Measurements from ENCODE around the gene ZBTB20.

ZBTB20 gene

GRCh38 chr3:114756506-114757279 is 390.4 kb downstream of the ZBTB20 start:
- H3K9me2 ChIP-seq (replicated peaks; ENCODE audit: control insufficient read depth, low read length), result no peaks in the 10 kb centered on the region
- TF ChIP-seq EZH2phosphoT487 (IDR thresholded peaks at IDR 0.05; ENCODE audit: borderline replicate concordance, low read length) (no peak), CTCF (IDR thresholded peaks at IDR 0.05; ENCODE audit: low read depth, low read length, poor library complexity, severe bottlenecking) (no peak)
- no peak overlapping the region for H3K4me3 ChIP-seq (ENCODE audit: low read length)
- H3K9me3 ChIP-seq (ENCODE audit: control insufficient read depth, insufficient read depth, low read length), result no peaks in the 10 kb centered on the region
- H3F3A ChIP-seq (ENCODE audit: control insufficient read depth, insufficient read depth), result no peaks in the 10 kb centered on the region
- H3K4me2 ChIP-seq (ENCODE audit: low read length), result no peak overlapping the region
- H3K36me3 ChIP-seq (ENCODE audit: control insufficient read depth, low read length), result no peaks in the 10 kb centered on the region
- no peaks in the 10 kb centered on the region for H3K79me2 ChIP-seq (ENCODE audit: control insufficient read depth, low read length)
- peaks cover 5% of the 10 kb centered on the region; the same call in 1 of the 2 replicates for H3K4me1 ChIP-seq (ENCODE audit: control insufficient read depth, low read length)
- H4K20me1 ChIP-seq (ENCODE audit: control insufficient read depth, insufficient read depth, low read depth, low read length), result no peaks in the 10 kb centered on the region
- H3K27me3 ChIP-seq (ENCODE audit: control insufficient read depth, low read length), result no peaks in the 10 kb centered on the region
- H3K27ac ChIP-seq (ENCODE audit: low read depth, low read length), result no peak overlapping the region

- no peaks in the 10 kb centered on the region for H3K36me3 ChIP-seq (ENCODE audit: control insufficient read depth, low read length)
- no peak overlapping the region for H3K4me2 ChIP-seq (ENCODE audit: low read length)
- no peaks in the 10 kb centered on the region for H3K9me3 ChIP-seq (ENCODE audit: control insufficient read depth, insufficient read depth, low read length)
- H3F3A ChIP-seq (ENCODE audit: control insufficient read depth, insufficient read depth), result no peaks in the 10 kb centered on the region
- no peaks in the 10 kb centered on the region for H4K20me1 ChIP-seq (ENCODE audit: control insufficient read depth, insufficient read depth, low read depth, low read length)
- no peak overlapping the region for H3K27ac ChIP-seq (ENCODE audit: low read depth, low read length)
- no peaks in the 10 kb centered on the region for H3K4me1 ChIP-seq (ENCODE audit: control insufficient read depth, low read length)
- H3K27me3 ChIP-seq (ENCODE audit: control insufficient read depth, low read length), result no peaks in the 10 kb centered on the region
- H3K4me3 ChIP-seq (ENCODE audit: low read length), result no peak overlapping the region
- H3K79me2 ChIP-seq (ENCODE audit: control insufficient read depth, low read length), result no peaks in the 10 kb centered on the region
- H3K9me2 ChIP-seq (replicated peaks; ENCODE audit: control insufficient read depth, low read length), result no peaks in the 10 kb centered on the region
- TF ChIP-seq EZH2phosphoT487 (IDR thresholded peaks at IDR 0.05; ENCODE audit: borderline replicate concordance, low read length) (no peak), CTCF (IDR thresholded peaks at IDR 0.05; ENCODE audit: low read depth, low read length, poor library complexity, severe bottlenecking) (no peak)
These were observed 400.6 kb downstream of the ZBTB20 start for GRCh38 chr3:114746502-114746901.

GRCh38 chr3:114745322-114746240 is 401.5 kb downstream of the ZBTB20 start:
- Histone ChIP-seq H3K9me2 (replicated peaks; ENCODE audit: control insufficient read depth, low read length) (no peaks in the 10 kb centered on the region; the same call in 1 of the 2 replicates), H3K9me3 (ENCODE audit: control insufficient read depth, insufficient read depth, low read length) (no peaks in the 10 kb centered on the region), H3K27me3 (ENCODE audit: control insufficient read depth, low read length) (no peaks in the 10 kb centered on the region), H3K27ac (ENCODE audit: low read depth, low read length) (no peak overlapping the region), H3K4me3 (ENCODE audit: low read length) (no peak overlapping the region), H4K20me1 (ENCODE audit: control insufficient read depth, insufficient read depth, low read depth, low read length) (no peaks in the 10 kb centered on the region), H3F3A (ENCODE audit: control insufficient read depth, insufficient read depth) (no peaks in the 10 kb centered on the region), H3K4me1 (ENCODE audit: control insufficient read depth, low read length) (no peaks in the 10 kb centered on the region), H3K79me2 (ENCODE audit: control insufficient read depth, low read length) (no peaks in the 10 kb centered on the region), H3K36me3 (ENCODE audit: control insufficient read depth, low read length) (no peaks in the 10 kb centered on the region), H3K4me2 (ENCODE audit: low read length) (no peak overlapping the region)
- no peak for TF ChIP-seq EZH2phosphoT487 (IDR thresholded peaks at IDR 0.05; ENCODE audit: borderline replicate concordance, low read length)
- no peak for TF ChIP-seq CTCF (IDR thresholded peaks at IDR 0.05; ENCODE audit: low read depth, low read length, poor library complexity, severe bottlenecking)
